Activated B cell treated with CpG ODN at 0.5 μM for 24 hours (primary cell): Measurements from ENCODE around the gene S100A9. TPM values are rescaled to one million over a fixed set of nuclear protein-coding genes. Genes with fewer than 3 reads are reported as not detected.

Experiments
- ATAC-seq: fragments of 200-7000 bp; cut with Tn5 transposase; one replicate; pipeline ENCODE4 v1.10.0; 2021; ENCODE audit warnings: low read depth, mild to moderate bottlenecking, moderate library complexity
- CTCF ChIA-PET: fragments of 350-600 bp; sonication (Branson Sonifier 250); formaldehyde crosslinking; loops from one replicate; lab custom pipeline; 2021; ENCODE audit warnings: antibody characterized with exemption; lab: Charles Lee
- POLR2A ChIA-PET: fragments of 350-600 bp; sonication (Branson Sonifier 250); formaldehyde crosslinking; loops from one replicate; lab custom pipeline; 2021; ENCODE audit warnings: antibody characterized with exemption; lab: Charles Lee
- DNase-seq: peaks from one replicate; pipeline ENCODE4 v3.0.0; 2022
- H3K27ac Mint-ChIP-seq: one replicate; pipeline ENCODE4 v1.8.0; 2020; ENCODE audit warnings: mixed read lengths
- H3K27me3 Mint-ChIP-seq: one replicate; pipeline ENCODE4 v1.8.0; 2021; ENCODE audit warnings: mixed read lengths
- H3K36me3 Mint-ChIP-seq: one replicate; pipeline ENCODE4 v1.8.0; 2021; ENCODE audit warnings: low read depth, mixed read lengths
- H3K4me1 Mint-ChIP-seq: one replicate; pipeline ENCODE4 v1.8.0; 2021; ENCODE audit warnings: mixed read lengths
- H3K4me3 Mint-ChIP-seq: one replicate; pipeline ENCODE4 v1.8.0; 2020; ENCODE audit warnings: mild to moderate bottlenecking, mixed read lengths
- H3K9me3 Mint-ChIP-seq: one replicate; pipeline ENCODE4 v1.8.0; 2020; ENCODE audit warnings: mixed read lengths
- intact Hi-C: fragments of 100-400 bp; cut with micrococcal nuclease; formaldehyde crosslinking; loops from one replicate; pipeline ENCODE4 v1.15.1; 2024
- total RNA-seq: library from RNA; stranded (reverse); gene quantifications from 2 replicates; pipeline ENCODE4 v1.2.3, GENCODE V29; 2022
- TF ChIP-seq, protein P1 (sequence below): fragments of 200-600 bp; IDR thresholded peaks from one replicate; pipeline ENCODE4 v1.8.0; 2022; ENCODE audit warnings: antibody characterized with exemption, mild to moderate bottlenecking

The S100A9 gene
- total RNA-seq, 1 donor from 2014 or later: 4.0 TPM

DNA sequence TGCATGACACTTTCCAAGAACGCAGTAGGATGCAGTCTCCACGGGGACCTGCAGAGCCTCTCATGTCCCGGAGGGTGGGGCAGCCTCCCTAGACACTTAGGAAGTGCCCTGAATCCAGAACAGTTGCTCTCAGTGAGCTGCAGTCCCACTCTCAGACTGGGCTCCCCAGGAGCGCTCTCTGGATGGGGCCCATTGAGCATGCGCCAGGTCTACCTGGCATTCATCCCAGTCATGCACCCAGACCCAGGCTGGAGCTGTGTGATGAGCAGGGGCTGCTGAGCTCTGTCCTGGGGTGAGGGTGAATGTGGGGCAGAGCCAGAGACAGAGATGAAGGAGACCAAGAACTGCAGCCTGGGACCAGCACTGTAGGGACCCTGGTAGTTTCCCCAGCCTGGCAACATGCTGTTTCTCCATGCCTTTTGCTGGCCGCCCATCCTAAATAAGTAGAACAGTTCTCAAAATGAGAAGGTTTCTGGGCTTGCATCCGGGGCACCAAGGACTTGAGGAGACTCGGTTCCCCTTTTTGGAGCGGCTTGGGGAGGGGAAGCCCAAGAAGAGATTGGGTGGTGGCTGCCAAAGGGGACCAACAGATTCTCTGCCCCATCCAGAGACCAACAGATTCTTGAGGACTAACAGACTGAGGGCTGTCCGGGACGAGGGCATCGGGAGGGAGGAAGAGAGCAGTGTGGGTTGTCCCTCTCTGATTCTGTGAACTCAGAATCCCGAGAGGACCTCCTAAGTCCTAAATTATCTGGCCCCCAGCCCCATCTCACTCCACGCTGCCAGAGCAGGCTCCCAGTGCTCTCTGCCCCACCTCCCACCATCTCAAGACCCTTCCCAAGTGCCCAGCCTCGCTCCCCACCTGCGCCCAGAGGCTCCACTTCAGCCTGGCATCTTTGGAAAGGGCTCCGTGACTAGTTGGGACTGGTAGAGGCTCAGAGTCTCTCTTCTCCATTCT lies 8.0 kb upstream of the S100A9 start:
- no peak for ATAC-seq
- no peaks in the 10 kb centered on the region for H3K36me3 Mint-ChIP-seq
- CTCF ChIA-PET: interaction anchor here (6.0 kb wide), 1 partner anchor 145 kb away, joined by 67 read pairs; no protein-coding TSS in a partner anchor
- intact Hi-C loops: no loop called here
- H3K9me3 Mint-ChIP-seq: no peaks in the 10 kb centered on the region
- TF ChIP-seq, protein P1, sequence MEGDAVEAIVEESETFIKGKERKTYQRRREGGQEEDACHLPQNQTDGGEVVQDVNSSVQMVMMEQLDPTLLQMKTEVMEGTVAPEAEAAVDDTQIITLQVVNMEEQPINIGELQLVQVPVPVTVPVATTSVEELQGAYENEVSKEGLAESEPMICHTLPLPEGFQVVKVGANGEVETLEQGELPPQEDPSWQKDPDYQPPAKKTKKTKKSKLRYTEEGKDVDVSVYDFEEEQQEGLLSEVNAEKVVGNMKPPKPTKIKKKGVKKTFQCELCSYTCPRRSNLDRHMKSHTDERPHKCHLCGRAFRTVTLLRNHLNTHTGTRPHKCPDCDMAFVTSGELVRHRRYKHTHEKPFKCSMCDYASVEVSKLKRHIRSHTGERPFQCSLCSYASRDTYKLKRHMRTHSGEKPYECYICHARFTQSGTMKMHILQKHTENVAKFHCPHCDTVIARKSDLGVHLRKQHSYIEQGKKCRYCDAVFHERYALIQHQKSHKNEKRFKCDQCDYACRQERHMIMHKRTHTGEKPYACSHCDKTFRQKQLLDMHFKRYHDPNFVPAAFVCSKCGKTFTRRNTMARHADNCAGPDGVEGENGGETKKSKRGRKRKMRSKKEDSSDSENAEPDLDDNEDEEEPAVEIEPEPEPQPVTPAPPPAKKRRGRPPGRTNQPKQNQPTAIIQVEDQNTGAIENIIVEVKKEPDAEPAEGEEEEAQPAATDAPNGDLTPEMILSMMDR: no peak
- POLR2A ChIA-PET: no interaction called here
- peaks cover 18% of the 10 kb centered on the region for H3K4me1 Mint-ChIP-seq
- H3K27me3 Mint-ChIP-seq: peaks cover 32% of the 10 kb centered on the region
- no peak overlapping the region for H3K4me3 Mint-ChIP-seq
- DNase-seq: no peak
- no peak overlapping the region for H3K27ac Mint-ChIP-seq

- Mint-ChIP-seq H3K36me3 (no peaks in the 10 kb centered on the region), H3K27me3 (peaks cover 34% of the 10 kb centered on the region), H3K9me3 (no peaks in the 10 kb centered on the region), H3K4me1 (peaks cover 13% of the 10 kb centered on the region), H3K27ac (no peak overlapping the region), H3K4me3 (no peak overlapping the region)
- no peak for DNase-seq
- POLR2A ChIA-PET: no interaction called here
- no peak for ATAC-seq
- intact Hi-C loops: no loop called here
- TF ChIP-seq, protein P1: no peak
- CTCF ChIA-PET: interaction anchor here (6.0 kb wide), 1 partner anchor 145 kb away, joined by 67 read pairs; no protein-coding TSS in a partner anchor
Measured at GRCh38 chr1:153350321-153350957, 7.2 kb upstream of the S100A9 start.

GRCh38 chr1:153352523-153352922 lies 5.1 kb upstream of the S100A9 start:
- POLR2A ChIA-PET: no interaction called here
- CTCF ChIA-PET: interaction anchor here (0.9 to 6.0 kb wide), 3 partner anchors 124 to 214 kb away, joined by 3 to 67 read pairs (median 3); no protein-coding TSS in a partner anchor

GRCh38 chr1:153353226-153353947 lies 4.3 kb upstream of the S100A9 start:
- Mint-ChIP-seq H3K4me1 (peaks cover 14% of the 10 kb centered on the region), H3K27me3 (peaks cover 31% of the 10 kb centered on the region), H3K27ac (no peak overlapping the region), H3K9me3 (no peaks in the 10 kb centered on the region), H3K4me3 (no peak overlapping the region), H3K36me3 (no peaks in the 10 kb centered on the region)
- ChIA-PET CTCF (interaction anchor here (1.1 to 6.0 kb wide), 3 partner anchors 9 to 142 kb away, joined by 3 to 67 read pairs (median 3); no protein-coding TSS in a partner anchor), POLR2A (no interaction called here)
- no peak for ATAC-seq
- no peak for DNase-seq
- TF ChIP-seq, protein P1: no peak
- intact Hi-C loops: loop anchor here (2.0 kb wide), 1 partner anchor 51 kb away; no protein-coding TSS in a partner anchor

More at GRCh38 chr1:153352523-153352922, 5.1 kb upstream of the S100A9 start:
- H3K9me3 Mint-ChIP-seq: no peaks in the 10 kb centered on the region
- H3K27me3 Mint-ChIP-seq: peaks cover 31% of the 10 kb centered on the region
- DNase-seq: no peak
- ATAC-seq: peak; percentile 67
- no peak overlapping the region for H3K27ac Mint-ChIP-seq
- TF ChIP-seq, protein P1: peak; percentile 91
- no peak overlapping the region for H3K4me3 Mint-ChIP-seq
- no peaks in the 10 kb centered on the region for H3K36me3 Mint-ChIP-seq
- intact Hi-C loops: loop anchor here (1.0 to 2.0 kb wide), 3 partner anchors 52 to 216 kb away; no protein-coding TSS in a partner anchor
- peaks cover 6% of the 10 kb centered on the region for H3K4me1 Mint-ChIP-seq
